HEK293 (cell line): ENCODE measurements around the gene PDZD2.

Experiments
- CTCF ChIA-PET: fragments of 350-600 bp; formaldehyde crosslinking; extraction: SDS; loops from one replicate; lab custom pipeline; 2021; ENCODE audit warnings: antibody characterized with exemption; lab: Yijun Ruan, JAX
- POLR2A ChIA-PET: fragments of 300-600 bp; formaldehyde crosslinking; extraction: SDS; loops from one replicate; lab custom pipeline; 2020; ENCODE audit warnings: antibody characterized with exemption, inconsistent platforms; lab: Yijun Ruan, JAX
- H3K27ac ChIP-seq: fragments of 200-500 bp; sonication (Bioruptor generic); 2 replicates; pipeline ENCODE4 v1.5.1; 2014; ENCODE audit warnings: low read depth, low read length, control low read depth, inconsistent platforms; ENCODE audit errors: extremely low read depth
- H3K36me3 ChIP-seq, 2 experiments: fragments of 200-500 bp in 1 of 2; sonication (Bioruptor generic) in 1 of 2; 1 replicate in 1 of 2; 2 replicates in 1 of 2; pipeline ENCODE4 v1.5.1; 2014 to 2017; ENCODE audit warnings: inconsistent platforms in 2 of 2, low read length in 2 of 2; ENCODE audit not compliant: control insufficient read depth in 2 of 2, insufficient read depth in 1 of 2
- H3K4me1 ChIP-seq: fragments of 200-500 bp; sonication (Bioruptor generic); 2 replicates; pipeline ENCODE4 v1.5.1; 2014; ENCODE audit warnings: mild to moderate bottlenecking, low read length, inconsistent platforms; ENCODE audit not compliant: control insufficient read depth, insufficient read depth
- H3K4me3 ChIP-seq: 2 replicates; pipeline ENCODE4 v1.5.1; 2011; ENCODE audit warnings: low read depth, mild to moderate bottlenecking, control low read depth, low read length, moderate library complexity
- H3K9me3 ChIP-seq: fragments of 200-500 bp; sonication (Bioruptor generic); 2 replicates; pipeline ENCODE4 v1.5.1; 2014; ENCODE audit warnings: low read depth, low read length, inconsistent platforms; ENCODE audit not compliant: control insufficient read depth, insufficient read depth
- ATF2 ChIP-seq: fragments of 450-650 bp; formaldehyde crosslinking; IDR thresholded peaks from 2 replicates; pipeline ENCODE4 v1.5.1; 2016; ENCODE audit warnings: missing biosample characterization, missing genetic modification characterization, low read depth
- GLIS2 ChIP-seq: fragments of 450-650 bp; formaldehyde crosslinking; IDR thresholded peaks from 2 replicates; pipeline ENCODE4 v1.5.1; 2016; ENCODE audit warnings: missing biosample characterization, missing genetic modification characterization
- KLF17 ChIP-seq: fragments of 450-650 bp; formaldehyde crosslinking; IDR thresholded peaks from 2 replicates; pipeline ENCODE4 v1.5.1; 2016; ENCODE audit warnings: missing biosample characterization, missing genetic modification characterization
- KLF7 ChIP-seq: fragments of 450-650 bp; formaldehyde crosslinking; IDR thresholded peaks from 2 replicates; pipeline ENCODE4 v1.5.1; 2016; ENCODE audit warnings: missing biosample characterization, missing genetic modification characterization, borderline replicate concordance
- PBX3 ChIP-seq: sonication (generic); formaldehyde crosslinking; IDR thresholded peaks from 2 replicates; pipeline ENCODE4 v1.8.1; 2022; ENCODE audit warnings: mild to moderate bottlenecking, moderate library complexity, missing genetic modification reagents
- PRDM2 ChIP-seq: fragments of 450-650 bp; formaldehyde crosslinking; IDR thresholded peaks from 2 replicates; pipeline ENCODE4 v1.5.1; 2016; ENCODE audit warnings: missing biosample characterization, missing genetic modification characterization, borderline replicate concordance
- SETDB1 ChIP-seq: IDR thresholded peaks from one replicate; pipeline ENCODE4 v1.6.1; 2017; ENCODE audit warnings: mild to moderate bottlenecking, low read length, moderate library complexity, mixed read lengths; ENCODE audit not compliant: insufficient read length
- TCF7L2 ChIP-seq: IDR thresholded peaks from 2 replicates; pipeline ENCODE4 v1.6.1; 2011; ENCODE audit warnings: low read depth, mild to moderate bottlenecking, inconsistent platforms, low read length, moderate library complexity, borderline replicate concordance
- WT1 ChIP-seq: fragments of 450-650 bp; formaldehyde crosslinking; IDR thresholded peaks from 2 replicates; pipeline ENCODE4 v1.5.1; 2016; ENCODE audit warnings: missing biosample characterization, missing genetic modification characterization
- YY1 ChIP-seq: fragments of 450-650 bp; formaldehyde crosslinking; IDR thresholded peaks from 2 replicates; pipeline ENCODE4 v1.5.1; 2018; ENCODE audit warnings: missing biosample characterization, missing genetic modification characterization
- ZBTB1 ChIP-seq: fragments of 450-650 bp; formaldehyde crosslinking; IDR thresholded peaks from 2 replicates; pipeline ENCODE4 v1.5.1; 2016; ENCODE audit warnings: missing biosample characterization, missing genetic modification characterization
- ZNF138 ChIP-seq: fragments of 450-650 bp; formaldehyde crosslinking; IDR thresholded peaks from 2 replicates; pipeline ENCODE4 v1.5.1; 2016; ENCODE audit warnings: missing biosample characterization, missing genetic modification characterization, borderline replicate concordance
- ZNF140 ChIP-seq: fragments of 450-650 bp; formaldehyde crosslinking; IDR thresholded peaks from 2 replicates; pipeline ENCODE4 v1.5.1; 2016; ENCODE audit warnings: missing biosample characterization, missing genetic modification characterization
- ZNF433 ChIP-seq: fragments of 450-650 bp; formaldehyde crosslinking; IDR thresholded peaks from 2 replicates; pipeline ENCODE4 v1.5.1; 2016; ENCODE audit warnings: missing biosample characterization, missing genetic modification characterization, low read depth
- ZNF585B ChIP-seq: fragments of 450-650 bp; formaldehyde crosslinking; IDR thresholded peaks from 2 replicates; pipeline ENCODE4 v1.5.1; 2016; ENCODE audit warnings: missing biosample characterization, missing genetic modification characterization
- ZNF600 ChIP-seq: fragments of 450-650 bp; formaldehyde crosslinking; IDR thresholded peaks from 2 replicates; pipeline ENCODE4 v1.5.1; 2016; ENCODE audit warnings: missing biosample characterization, missing genetic modification characterization
- ZNF776 ChIP-seq: fragments of 450-650 bp; formaldehyde crosslinking; IDR thresholded peaks from 2 replicates; pipeline ENCODE4 v1.5.0; 2017; ENCODE audit warnings: missing biosample characterization, missing genetic modification characterization, borderline replicate concordance

Gene PDZD2

GRCh38 chr5:31901807-31902530 is 263.0 kb downstream of the PDZD2 start:
- CTCF ChIA-PET = interaction anchor here (0.6 kb wide), 1 partner anchor 96 kb away, joined by 5 read pairs; no protein-coding TSS in a partner anchor
- Histone ChIP-seq H3K9me3 (no peaks in the 10 kb centered on the region), H3K4me1 (no peaks in the 10 kb centered on the region), H3K27ac (no peak overlapping the region), H3K36me3 (no peaks in the 10 kb centered on the region), H3K4me3 (no peak overlapping the region)
- TF ChIP-seq ZNF776 (tag by site-specific recombination) (no peak), SETDB1 (peak; percentile 64), ZNF585B (tag by site-specific recombination) (peak; percentile 38; the same call in 1 of the 2 replicates), KLF7 (tag by site-specific recombination) (no peak), ZNF140 (tag by site-specific recombination) (peak; percentile 90; the same call in 1 of the 2 replicates)
- TF ChIP-seq, all 188 proteins: peak for 3
- POLR2A ChIA-PET = no interaction called here

- ChIA-PET POLR2A (no interaction called here), CTCF (interaction anchor here (0.6 to 0.8 kb wide), 2 partner anchors 168 to 353 kb away, joined by 3 read pairs; no protein-coding TSS in a partner anchor)
- Histone ChIP-seq H3K27ac (no peak overlapping the region), H3K9me3 (no peaks in the 10 kb centered on the region), H3K36me3 (no peaks in the 10 kb centered on the region), H3K4me3 (no peak overlapping the region), H3K4me1 (no peaks in the 10 kb centered on the region)
- no peak for TF ChIP-seq ZNF433 (tag by site-specific recombination)
- no peak for TF ChIP-seq KLF17 (tag by site-specific recombination)
- TF ChIP-seq ATF2 (tag by site-specific recombination) = no peak
- TF ChIP-seq PBX3 = no peak
- no peak for TF ChIP-seq GLIS2 (tag by site-specific recombination)
- no peak for TF ChIP-seq ZNF138 (tag by site-specific recombination)
- TF ChIP-seq ZBTB1 = no peak
- TF ChIP-seq PRDM2 (tag by site-specific recombination) = no peak
- TF ChIP-seq ZNF600 (tag by site-specific recombination) = no peak
- TF ChIP-seq YY1 (tag by site-specific recombination) = no peak
- no peak for TF ChIP-seq WT1 (tag by site-specific recombination)
- no peak for TF ChIP-seq TCF7L2
Observed at GRCh38 chr5:31908396-31908795, 269.5 kb downstream of the PDZD2 start.
